Gastroesophageal sphincter (tissue), 3 donors: Measurements from ENCODE around the gene ISOC2.

Source experiments
- CTCF ChIP-seq, 4 experiments: fragments of 200-600 bp in 2 of 4; fragments of 450-650 bp in 2 of 4; sonication (generic) in 1 of 4; IDR thresholded peaks; one replicate each; pipeline ENCODE4 v1.5.1; 2017 to 2019; ENCODE audit warnings: antibody characterized with exemption in 4 of 4, mild to moderate bottlenecking in 2 of 4, moderate library complexity in 2 of 4
- EP300 ChIP-seq: sonication (generic); formaldehyde crosslinking; IDR thresholded peaks from one replicate; pipeline ENCODE4 v1.6.1; 2017; ENCODE audit warnings: antibody characterized with exemption, mild to moderate bottlenecking
- POLR2A ChIP-seq, 2 donors: fragments of 450-650 bp; IDR thresholded peaks; one replicate each; pipeline ENCODE4 v1.6.1; 2017; ENCODE audit warnings: antibody characterized with exemption in 2 of 2, mild to moderate bottlenecking in 2 of 2, moderate library complexity in 1 of 2
- POLR2AphosphoS5 ChIP-seq: sonication (generic); formaldehyde crosslinking; IDR thresholded peaks from one replicate; pipeline ENCODE4 v1.6.1; 2017; ENCODE audit warnings: antibody characterized with exemption

- TF ChIP-seq CTCF (IDR thresholded peaks at IDR 0.05) (peak in 3 of 4 experiments; percentile 59 to 67 (median 60)), POLR2A (IDR thresholded peaks at IDR 0.05) (no peak), POLR2AphosphoS5 (no peak), EP300 (no peak)
Observed at GRCh38 chr19:55418185-55418584, 43.3 kb downstream of the ISOC2 start.
